Natural killer cell (primary cell): ENCODE data around the gene CBARP. TPM values are rescaled to one million over a fixed set of nuclear protein-coding genes. Genes with fewer than 3 reads are reported as not detected.

Experiments
- ATAC-seq, 3 donors: fragments of 150-1000 bp in 2 of 3; fragments of 200-7000 bp in 1 of 3; cut with Tn5 transposase; 1 replicate in 1 of 3; 2 replicates in 2 of 3; pipeline ENCODE4 v1.10.0; 2021; ENCODE audit warnings: mild to moderate bottlenecking in 2 of 3, moderate library complexity in 2 of 3
- DNase-seq, 2 donors: peaks; one replicate each; pipeline versions ENCODE4 v3.0.0 to v3.0.0-alpha.2; 2013 to 2021; ENCODE audit warnings: mixed read lengths in 1 of 2
- H3K27ac ChIP-seq: one replicate; pipeline ENCODE4 v1.5.1; 2013; ENCODE audit warnings: mild to moderate bottlenecking, low read length
- H3K27me3 ChIP-seq: one replicate; pipeline ENCODE4 v1.6.1; 2013; ENCODE audit warnings: low read length; ENCODE audit not compliant: control insufficient read depth, insufficient read depth
- H3K36me3 ChIP-seq: one replicate; pipeline ENCODE4 v1.6.1; 2013; ENCODE audit warnings: low read length; ENCODE audit not compliant: control insufficient read depth, insufficient read depth
- H3K4me1 ChIP-seq: one replicate; pipeline ENCODE4 v1.6.1; 2013; ENCODE audit warnings: low read length; ENCODE audit not compliant: control insufficient read depth, insufficient read depth
- H3K4me3 ChIP-seq: one replicate; pipeline ENCODE4 v1.5.1; 2013; ENCODE audit warnings: low read length
- H3K9me3 ChIP-seq: one replicate; pipeline ENCODE4 v1.6.1; 2013; ENCODE audit warnings: low read length; ENCODE audit not compliant: control insufficient read depth, insufficient read depth
- H3K27ac Mint-ChIP-seq, 2 donors: one replicate each; pipeline ENCODE4 v1.8.0; 2022; ENCODE audit warnings: mild to moderate bottlenecking in 2 of 2, mixed read lengths in 2 of 2, moderate library complexity in 1 of 2
- H3K27me3 Mint-ChIP-seq, 2 donors: one replicate each; pipeline ENCODE4 v1.8.0; 2022; ENCODE audit warnings: low read depth in 2 of 2, mixed read lengths in 2 of 2
- H3K36me3 Mint-ChIP-seq: one replicate; pipeline ENCODE4 v1.8.0; 2022; ENCODE audit warnings: mixed read lengths
- H3K4me1 Mint-ChIP-seq, 2 donors: one replicate each; pipeline ENCODE4 v1.8.0; 2022; ENCODE audit warnings: mixed read lengths in 2 of 2
- H3K4me3 Mint-ChIP-seq: one replicate; pipeline ENCODE4 v1.8.0; 2022; ENCODE audit warnings: mild to moderate bottlenecking, moderate library complexity, mixed read lengths
- H3K9me3 Mint-ChIP-seq, 2 donors: one replicate each; pipeline ENCODE4 v1.8.0; 2022; ENCODE audit warnings: mixed read lengths in 2 of 2
- CTCF ChIP-seq: fragments of 200-600 bp; IDR thresholded peaks from one replicate; pipeline ENCODE4 v1.8.0; 2022; ENCODE audit warnings: antibody characterized with exemption
- WGBS: methylation state at CpG from one replicate; pipeline ENCODE4 v1.1.7; 2013; ENCODE audit warnings: missing lambda C conversion rate; ENCODE audit not compliant: insufficient coverage; 5-methylcytosine and 5-hydroxymethylcytosine counted together
- intact Hi-C: fragments of 100-400 bp; cut with micrococcal nuclease; formaldehyde crosslinking; loops from one replicate; pipeline ENCODE4 v1.14.2; 2022
- total RNA-seq, 4 donors: library from RNA; stranded (reverse); fragments of 120-200 nt in 1 of 4; gene quantifications; one replicate each; pipeline versions ENCODE4 v1.2.3 to v1.2.4, GENCODE V29; 2013 to 2022

CBARP gene
- total RNA-seq, 3 donors from 2014 or later (not counting 1 experiment from before 2014, with no cell fraction given) = 0.14 to 0.41 TPM; not detected in 1

DNA sequence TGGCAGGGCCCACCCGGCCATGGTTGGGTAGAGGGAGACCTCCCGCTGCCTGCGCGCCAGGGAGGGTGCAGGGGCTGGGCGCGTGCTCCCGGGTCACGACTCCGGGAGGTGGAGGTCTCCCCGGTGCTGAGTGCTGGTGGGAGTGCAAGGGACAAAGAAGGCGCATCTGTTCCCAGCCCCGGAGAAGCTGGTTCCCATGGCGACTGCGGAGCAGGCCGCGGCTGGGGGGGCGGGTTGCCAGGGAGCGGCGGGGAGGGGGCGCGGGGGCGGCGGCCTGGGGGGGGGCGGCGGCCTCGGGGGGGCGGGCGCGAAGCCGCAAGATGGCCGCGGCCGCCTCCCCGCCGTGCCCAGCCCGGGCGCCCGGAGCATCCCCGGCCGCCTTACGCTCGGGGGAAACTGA lies 1.2 kb downstream of the CBARP start:
- Mint-ChIP-seq H3K27ac (no peak overlapping the region), H3K27me3 (peaks cover 10 to 14% of the 10 kb centered on the region in 2 donors), H3K36me3 (no peaks in the 10 kb centered on the region), H3K4me3 (no peak overlapping the region), H3K9me3 (no peaks in the 10 kb centered on the region), H3K4me1 (peaks cover 14 to 20% of the 10 kb centered on the region in 2 donors)
- WGBS = 23% methylated on average over 34 of the region's 42 CpGs
- no peak for TF ChIP-seq CTCF
- intact Hi-C loops = no loop called here
- H3K36me3 ChIP-seq = no peaks in the 10 kb centered on the region
- H3K27me3 ChIP-seq = peaks cover 18% of the 10 kb centered on the region
- H3K4me1 ChIP-seq = peaks cover 33% of the 10 kb centered on the region
- no peaks in the 10 kb centered on the region for H3K9me3 ChIP-seq
- H3K27ac ChIP-seq = no peak overlapping the region
- ATAC-seq (no peak), DNase-seq (no peak)
- H3K4me3 ChIP-seq = no peak overlapping the region

GRCh38 chr19:1235625-1236538 lies 1.9 kb downstream of the CBARP start:
- TF ChIP-seq CTCF = no peak
- Mint-ChIP-seq H3K4me1 (peaks cover 10 to 15% of the 10 kb centered on the region in 2 donors), H3K36me3 (no peaks in the 10 kb centered on the region), H3K27me3 (peaks cover 10 to 11% of the 10 kb centered on the region in 2 donors), H3K27ac (no peak overlapping the region), H3K9me3 (no peaks in the 10 kb centered on the region), H3K4me3 (no peak overlapping the region)
- Histone ChIP-seq H3K27me3 (peaks cover 15% of the 10 kb centered on the region), H3K27ac (no peak overlapping the region), H3K4me3 (no peak overlapping the region), H3K4me1 (peaks cover 27% of the 10 kb centered on the region), H3K9me3 (no peaks in the 10 kb centered on the region), H3K36me3 (no peaks in the 10 kb centered on the region)
- 87% methylated on average over 36 of the region's 39 CpGs for WGBS
- ATAC-seq (no peak), DNase-seq (no peak)
- intact Hi-C loops = no loop called here

- H3K9me3 ChIP-seq = no peaks in the 10 kb centered on the region
- H3K27me3 ChIP-seq = peaks cover 15% of the 10 kb centered on the region
- H3K4me3 ChIP-seq = no peak overlapping the region
- DNase-seq (no peak), ATAC-seq (no peak)
- no peaks in the 10 kb centered on the region for H3K36me3 Mint-ChIP-seq
- H3K4me3 Mint-ChIP-seq = no peak overlapping the region
- H3K27me3 Mint-ChIP-seq = peaks cover 10 to 11% of the 10 kb centered on the region in 2 donors
- H3K27ac Mint-ChIP-seq = no peak overlapping the region
- WGBS = 95% methylated on average over 43 of the region's 43 CpGs
- H3K4me1 Mint-ChIP-seq = peaks cover 10 to 15% of the 10 kb centered on the region in 2 donors
- H3K9me3 Mint-ChIP-seq = no peaks in the 10 kb centered on the region
- H3K27ac ChIP-seq = no peak overlapping the region
- H3K4me1 ChIP-seq = peaks cover 19% of the 10 kb centered on the region
- intact Hi-C loops = no loop called here
- TF ChIP-seq CTCF = no peak
- no peaks in the 10 kb centered on the region for H3K36me3 ChIP-seq
Measured at GRCh38 chr19:1234955-1235380, 2.8 kb downstream of the CBARP start.
